GM18951 (cell line): ENCODE measurements around the gene SLC22A1.

Experiments
- POLR2A ChIP-seq: IDR thresholded peaks from 4 replicates; pipeline ENCODE4 v1.6.1; 2011; ENCODE audit warnings: mild to moderate bottlenecking; ENCODE audit not compliant: insufficient read length, insufficient read depth; ENCODE audit errors: extremely low read depth
- in situ Hi-C: fragments of 300-500 bp; cut with MboI; formaldehyde crosslinking; loops from one replicate; pipeline ENCODE4 v1.12.0; 2022; ENCODE audit warnings: low sequenced_read_pairs, mixed read lengths, inconsistent platforms; ENCODE audit not compliant: unreplicated experiment

The SLC22A1 gene

GRCh38 chr6:160197662-160198061 is 76.0 kb downstream of the SLC22A1 start:
- TF ChIP-seq POLR2A = no peak
- in situ Hi-C loops = no loop called here

DNA sequence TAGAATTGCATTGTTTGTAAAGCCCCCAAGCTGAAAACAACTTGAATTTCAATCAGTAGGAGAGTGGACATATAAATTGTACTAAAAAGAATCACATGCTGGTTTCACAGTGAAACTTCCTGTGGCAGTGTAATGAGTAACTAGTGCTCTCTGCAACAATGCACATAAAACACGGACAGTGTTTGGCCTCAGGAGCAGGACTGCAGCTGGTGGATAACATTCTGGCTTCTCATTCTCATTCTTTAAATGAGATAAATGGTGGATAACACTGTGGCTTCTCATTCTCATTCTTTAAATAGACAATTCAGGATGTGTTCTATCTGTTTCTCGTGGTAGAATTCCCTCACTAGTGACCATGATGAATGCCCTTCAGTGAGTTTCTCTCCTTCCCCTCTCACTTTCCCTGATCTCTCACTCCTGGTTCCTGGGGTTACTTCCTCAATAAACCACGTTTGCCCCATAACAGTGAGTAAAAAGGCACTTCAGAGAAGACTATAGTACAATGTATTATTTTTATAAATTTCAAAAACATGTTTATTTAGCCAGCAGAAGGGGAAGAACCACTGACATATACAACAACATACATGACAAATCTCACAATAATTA is 77.1 kb downstream of the SLC22A1 start:
- in situ Hi-C loops = no loop called here
- no peak for TF ChIP-seq POLR2A

- in situ Hi-C loops = no loop called here
- no peak for TF ChIP-seq POLR2A
Measured at GRCh38 chr6:160201061-160201460, 79.4 kb downstream of the SLC22A1 start.

GRCh38 chr6:160202411-160202810 is 80.8 kb downstream of the SLC22A1 start:
- TF ChIP-seq POLR2A = no peak
- in situ Hi-C loops = no loop called here

DNA sequence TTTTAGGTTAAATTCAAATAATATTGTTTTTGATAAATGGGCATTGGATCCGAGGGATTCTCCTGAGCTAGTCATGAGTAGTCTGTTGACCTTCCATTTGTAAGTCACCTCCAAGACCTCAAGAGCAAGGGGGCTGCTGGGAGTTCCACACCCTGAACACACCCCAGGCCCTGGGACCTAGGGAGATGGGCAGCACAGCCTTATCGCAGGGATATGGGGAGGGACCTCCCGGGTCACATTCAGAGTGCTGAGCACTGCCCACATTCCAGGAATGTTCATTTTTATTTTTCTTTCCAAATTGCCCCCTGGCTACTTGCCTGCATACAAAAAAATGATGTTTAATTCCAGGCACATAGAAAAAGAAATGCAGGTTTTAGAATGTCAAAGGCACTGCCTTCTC is 81.5 kb downstream of the SLC22A1 start:
- TF ChIP-seq POLR2A = no peak
- in situ Hi-C loops = no loop called here

- in situ Hi-C loops = no loop called here
- TF ChIP-seq POLR2A = no peak
Measured at GRCh38 chr6:160203522-160203921, 81.9 kb downstream of the SLC22A1 start.

DNA sequence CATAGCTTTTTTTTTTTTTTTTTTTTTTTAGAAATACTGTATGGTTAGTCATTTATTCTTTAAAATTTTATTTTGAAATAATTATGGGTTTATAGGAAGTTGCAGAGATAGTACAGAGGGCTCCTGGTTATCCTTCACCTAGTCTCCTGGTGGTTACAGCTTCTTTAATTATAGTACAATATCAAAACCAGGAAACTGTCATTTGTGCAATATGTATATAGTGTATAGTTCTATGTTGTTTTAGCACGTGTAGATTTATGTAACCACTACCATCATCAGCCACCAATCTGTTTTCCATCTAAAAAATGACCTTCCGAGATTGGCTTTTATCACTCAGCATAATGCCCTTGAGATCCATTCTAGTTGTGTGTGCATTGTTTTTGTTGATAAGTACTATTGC is 82.3 kb downstream of the SLC22A1 start:
- TF ChIP-seq POLR2A = no peak
- in situ Hi-C loops = no loop called here

DNA sequence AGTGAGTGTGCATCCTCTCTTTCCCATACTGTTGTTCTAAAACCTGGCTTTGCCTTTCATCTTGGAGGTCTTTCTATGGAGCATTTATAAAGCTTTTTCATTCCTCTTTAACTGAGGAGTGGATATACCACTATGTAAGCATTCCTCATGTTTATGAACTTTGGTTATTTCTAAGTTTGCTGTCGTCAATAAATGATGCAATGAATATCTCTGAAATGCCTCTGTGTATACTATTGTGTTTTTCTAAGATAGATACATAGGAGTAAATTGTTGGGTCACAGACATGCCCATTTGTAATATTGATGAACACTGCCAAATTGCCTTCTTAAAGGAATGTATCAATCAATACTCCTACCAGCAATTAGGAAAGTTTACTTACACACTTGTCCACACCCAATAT is 83.1 kb downstream of the SLC22A1 start:
- in situ Hi-C loops = no loop called here
- TF ChIP-seq POLR2A = no peak

- in situ Hi-C loops = no loop called here
- TF ChIP-seq POLR2A = no peak
Measured at GRCh38 chr6:160207618-160208017, 86.0 kb downstream of the SLC22A1 start.
